Measurements from ENCODE around the gene ZBTB7B.

DNA sequence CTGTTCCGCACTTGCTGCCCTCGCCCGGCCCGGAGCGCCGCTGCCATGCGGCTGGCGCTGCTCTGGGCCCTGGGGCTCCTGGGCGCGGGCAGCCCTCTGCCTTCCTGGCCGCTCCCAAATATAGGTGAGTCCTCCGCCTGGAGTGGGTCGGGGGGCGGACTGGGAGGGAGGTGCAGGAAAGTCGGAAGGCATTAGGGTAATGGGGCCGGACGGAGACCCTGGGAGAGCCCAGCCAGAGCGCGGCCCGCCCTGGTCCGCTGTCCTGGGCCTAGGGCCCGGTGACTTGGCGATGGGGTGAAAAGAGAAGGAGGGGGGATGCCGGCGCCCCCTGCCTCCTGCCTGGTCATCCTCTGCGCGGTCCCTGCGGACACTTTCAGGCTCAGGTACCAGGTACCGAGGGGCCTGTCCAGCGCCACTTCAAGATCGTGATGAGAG is 48.8 kb downstream of the ZBTB7B start:
- TF ChIP-seq POLR2AphosphoS5 (IDR thresholded peaks at IDR 0.05) = no peak
- TF ChIP-seq, protein P1, sequence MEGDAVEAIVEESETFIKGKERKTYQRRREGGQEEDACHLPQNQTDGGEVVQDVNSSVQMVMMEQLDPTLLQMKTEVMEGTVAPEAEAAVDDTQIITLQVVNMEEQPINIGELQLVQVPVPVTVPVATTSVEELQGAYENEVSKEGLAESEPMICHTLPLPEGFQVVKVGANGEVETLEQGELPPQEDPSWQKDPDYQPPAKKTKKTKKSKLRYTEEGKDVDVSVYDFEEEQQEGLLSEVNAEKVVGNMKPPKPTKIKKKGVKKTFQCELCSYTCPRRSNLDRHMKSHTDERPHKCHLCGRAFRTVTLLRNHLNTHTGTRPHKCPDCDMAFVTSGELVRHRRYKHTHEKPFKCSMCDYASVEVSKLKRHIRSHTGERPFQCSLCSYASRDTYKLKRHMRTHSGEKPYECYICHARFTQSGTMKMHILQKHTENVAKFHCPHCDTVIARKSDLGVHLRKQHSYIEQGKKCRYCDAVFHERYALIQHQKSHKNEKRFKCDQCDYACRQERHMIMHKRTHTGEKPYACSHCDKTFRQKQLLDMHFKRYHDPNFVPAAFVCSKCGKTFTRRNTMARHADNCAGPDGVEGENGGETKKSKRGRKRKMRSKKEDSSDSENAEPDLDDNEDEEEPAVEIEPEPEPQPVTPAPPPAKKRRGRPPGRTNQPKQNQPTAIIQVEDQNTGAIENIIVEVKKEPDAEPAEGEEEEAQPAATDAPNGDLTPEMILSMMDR (IDR thresholded peaks at IDR 0.05) = peak in 1 of 4 experiments; percentile 2
